Activated T-helper 1 cell treated with anti-CD3 and anti-CD28 coated beads, Interleukin-2, amount 50 U/mL, for 16 hours (primary cell): ENCODE results near the gene FAH.

Experiments
- DNase-seq, 2 donors: peaks; one replicate each; pipeline ENCODE4 v3.0.0-alpha.2; 2020; ENCODE audit warnings: low read depth in 1 of 2, low spot score in 1 of 2

The FAH gene

GRCh38 chr15:80194914-80195313, 42.1 kb downstream of the FAH start:
- DNase-seq: no peak

GRCh38 chr15:80199366-80199765, 46.6 kb downstream of the FAH start:
- no peak for DNase-seq

- DNase-seq: no peak
These were observed 47.1 kb downstream of the FAH start for GRCh38 chr15:80199869-80200268.

GRCh38 chr15:80201256-80202015, 48.6 kb downstream of the FAH start:
- no peak for DNase-seq

- no peak for DNase-seq
These were observed 49.2 kb downstream of the FAH start for GRCh38 chr15:80202016-80202315.

- no peak for DNase-seq
These were observed 50.0 kb downstream of the FAH start for GRCh38 chr15:80202641-80203360.

GRCh38 chr15:80203361-80203885, 50.6 kb downstream of the FAH start:
- DNase-seq: no peak

- DNase-seq: no peak
These were observed 51.4 kb downstream of the FAH start for GRCh38 chr15:80204231-80204630.

- DNase-seq: no peak
These were observed 55.1 kb downstream of the FAH start for GRCh38 chr15:80207887-80208286.

GRCh38 chr15:80208758-80209734, 56.2 kb downstream of the FAH start:
- DNase-seq: no peak

GRCh38 chr15:80210611-80211573, 58.1 kb downstream of the FAH start:
- DNase-seq: no peak

- no peak for DNase-seq
These were observed 59.2 kb downstream of the FAH start for GRCh38 chr15:80211976-80212375.

GRCh38 chr15:80214910-80215309, 62.1 kb downstream of the FAH start:
- no peak for DNase-seq

GRCh38 chr15:80216141-80216540, 63.3 kb downstream of the FAH start:
- no peak for DNase-seq

- DNase-seq: no peak
These were observed 64.1 kb downstream of the FAH start for GRCh38 chr15:80216911-80217310.

- no peak for DNase-seq
These were observed 64.6 kb downstream of the FAH start for GRCh38 chr15:80217327-80217900.

- no peak for DNase-seq
These were observed 67.2 kb downstream of the FAH start for GRCh38 chr15:80219955-80220354.

GRCh38 chr15:80228959-80229610, 76.3 kb downstream of the FAH start:
- no peak for DNase-seq

- DNase-seq: no peak
These were observed 78.6 kb downstream of the FAH start for GRCh38 chr15:80231371-80231770.
